H54 (cell line): ENCODE results near the gene SLC13A4.

Source experiments
- DNase-seq: peaks from one replicate; pipeline ENCODE4 v3.0.0; 2011; ENCODE audit warnings: low spot score, mixed read lengths; ENCODE audit not compliant: insufficient read length
- FAIRE-seq: peaks from 3 replicates; lab custom pipeline; 2011; peaks lifted over from hg19 to GRCh38; lab: Jason Lieb, UNC
- POLR2A ChIP-seq: IDR thresholded peaks from 2 replicates; pipeline ENCODE4 v1.6.1; 2011; ENCODE audit warnings: low read depth, mild to moderate bottlenecking, low read length

Gene SLC13A4

GRCh38 chr7:135718219-135718618 lies 9.8 kb downstream of the SLC13A4 start:
- no peak for TF ChIP-seq POLR2A
- DNase-seq (no peak), FAIRE-seq (no peak)

DNA sequence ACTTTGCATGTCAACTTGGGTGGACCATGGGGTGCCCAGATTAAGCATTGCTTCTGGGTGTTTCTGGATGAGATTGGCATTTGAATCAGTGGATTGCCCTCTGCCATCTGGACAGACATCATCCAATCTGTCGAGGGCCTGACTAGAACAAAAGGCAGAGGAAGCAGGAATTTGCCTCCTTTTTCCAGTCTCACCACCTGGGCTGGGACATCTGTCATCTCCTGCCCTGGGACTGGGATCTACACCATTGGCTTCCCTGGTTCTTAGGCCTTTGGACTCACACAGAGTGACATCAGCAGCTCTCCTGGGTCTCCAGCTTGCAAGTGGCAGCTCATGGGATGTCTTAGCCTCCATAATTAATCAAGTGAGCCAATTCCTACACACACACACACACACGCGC lies 10.3 kb downstream of the SLC13A4 start:
- no peak for FAIRE-seq
- TF ChIP-seq POLR2A = no peak

DNA sequence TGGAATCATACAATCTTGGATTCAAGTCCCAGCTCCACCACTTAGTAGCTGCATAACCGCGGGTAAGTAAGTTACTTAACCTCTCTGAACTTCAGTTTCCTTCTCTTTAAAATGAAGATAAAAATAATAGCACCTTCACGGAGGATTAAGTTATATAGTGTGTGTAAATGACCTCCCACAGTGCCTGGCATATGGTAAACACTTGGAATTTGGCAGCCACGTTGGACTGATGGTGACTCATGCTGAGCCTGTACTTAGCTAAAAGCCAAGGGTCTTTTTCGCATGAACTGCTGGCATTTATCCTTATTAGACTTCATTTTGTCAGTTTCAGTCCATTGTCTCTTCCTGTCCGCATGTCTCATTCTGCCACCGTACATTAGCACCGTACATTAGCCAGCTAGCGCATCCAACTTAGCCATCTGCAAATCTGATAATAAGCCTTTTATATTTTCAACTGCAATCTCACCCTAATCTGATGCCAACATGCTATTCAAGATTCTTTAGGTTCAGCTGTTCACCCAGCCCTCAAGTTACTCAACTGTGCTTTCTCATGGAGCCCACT lies 11.2 kb downstream of the SLC13A4 start:
- no peak for DNase-seq
- FAIRE-seq = no peak
- no peak for TF ChIP-seq POLR2A

More for the DNA sequence above, 10.3 kb downstream of the SLC13A4 start:
- DNase-seq = no peak

- DNase-seq (no peak), FAIRE-seq (no peak)
- TF ChIP-seq POLR2A = no peak
Observed at GRCh38 chr7:135715673-135716072, 12.3 kb downstream of the SLC13A4 start.

GRCh38 chr7:135715055-135715522 lies 12.9 kb downstream of the SLC13A4 start:
- DNase-seq (no peak), FAIRE-seq (no peak)
- no peak for TF ChIP-seq POLR2A

GRCh38 chr7:135714534-135715009 lies 13.4 kb downstream of the SLC13A4 start:
- FAIRE-seq = no peak
- DNase-seq = peak; percentile 89
- TF ChIP-seq POLR2A = no peak

- FAIRE-seq (no peak), DNase-seq (no peak)
- no peak for TF ChIP-seq POLR2A
Observed at GRCh38 chr7:135713836-135714470, 14.0 kb downstream of the SLC13A4 start.

DNA sequence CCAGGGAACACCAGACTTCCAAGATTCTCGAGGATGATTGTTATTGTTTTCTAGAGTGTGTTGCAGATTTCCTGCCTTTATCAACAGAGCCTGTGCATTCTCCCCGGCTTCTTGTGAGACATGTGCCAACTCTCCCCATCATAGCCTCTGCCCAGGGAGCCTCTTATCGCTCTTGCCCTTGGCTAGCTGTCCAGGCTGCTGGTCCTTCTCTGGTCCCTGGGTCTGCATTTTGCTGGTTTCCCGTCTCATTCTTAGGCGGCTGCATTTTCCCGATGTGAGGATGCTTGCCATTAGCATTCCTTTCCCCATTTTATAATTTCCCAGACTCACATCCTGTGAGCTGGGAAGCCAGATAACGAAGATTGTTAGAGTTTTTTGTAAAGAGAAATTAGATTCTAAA lies 15.2 kb downstream of the SLC13A4 start:
- DNase-seq = no peak
- TF ChIP-seq POLR2A = no peak
- no peak for FAIRE-seq

- no peak for FAIRE-seq
- TF ChIP-seq POLR2A = no peak
- DNase-seq = no peak
Observed at GRCh38 chr7:135712182-135712782, 15.7 kb downstream of the SLC13A4 start.

DNA sequence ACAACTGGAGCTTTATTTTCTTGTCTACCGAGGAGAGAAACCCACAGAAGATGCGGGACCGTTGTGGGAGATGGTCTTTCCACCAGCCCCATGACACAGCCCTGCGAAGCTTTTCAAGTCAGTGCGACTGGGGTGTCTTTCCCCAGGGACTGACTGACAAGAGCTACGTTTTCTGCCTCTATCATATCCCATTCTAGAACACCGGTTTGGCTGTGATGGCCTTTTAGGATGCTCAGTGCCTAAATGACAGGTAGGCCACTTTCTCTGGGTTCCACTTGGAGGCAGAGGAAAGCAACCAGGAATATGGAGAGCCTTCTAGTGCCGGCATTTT lies 16.9 kb downstream of the SLC13A4 start:
- DNase-seq = no peak
- no peak for FAIRE-seq
- no peak for TF ChIP-seq POLR2A

- DNase-seq (peak; percentile 30), FAIRE-seq (no peak)
Observed at GRCh38 chr7:135710417-135711138, 17.4 kb downstream of the SLC13A4 start.

DNA sequence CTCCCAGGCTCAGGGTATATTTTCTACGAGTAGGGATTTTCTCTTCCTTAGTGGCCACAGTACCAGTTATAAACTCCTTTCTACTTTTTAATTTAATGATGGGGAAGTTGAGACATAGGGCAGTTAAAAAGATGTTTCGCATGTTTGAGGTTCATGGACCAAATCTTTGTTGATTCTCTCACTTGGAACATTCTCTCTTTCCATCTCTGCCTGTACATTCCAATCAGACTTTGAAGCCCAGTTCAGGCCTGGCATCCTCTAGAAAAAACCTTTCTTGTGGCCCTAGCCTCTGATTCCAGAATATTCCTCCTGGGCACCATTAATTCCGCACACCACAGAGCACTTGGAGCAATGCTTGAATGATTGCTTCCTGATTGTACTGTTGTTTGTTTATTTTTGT lies 18.5 kb downstream of the SLC13A4 start:
- no peak for TF ChIP-seq POLR2A
- FAIRE-seq = no peak
- no peak for DNase-seq

More at GRCh38 chr7:135710417-135711138, 17.4 kb downstream of the SLC13A4 start:
- no peak for TF ChIP-seq POLR2A

- no peak for TF ChIP-seq POLR2A
- FAIRE-seq (no peak), DNase-seq (no peak)
Observed at GRCh38 chr7:135708041-135708440, 19.9 kb downstream of the SLC13A4 start.

GRCh38 chr7:135707570-135707966 lies 20.4 kb downstream of the SLC13A4 start:
- no peak for TF ChIP-seq POLR2A
- FAIRE-seq (no peak), DNase-seq (no peak)
